Inflammatory macrophage treated with lipopolysaccharide for 1 hour (primary cell): Measurements from ENCODE around the gene ZNF804B.

Experiments
- DNase-seq, 2 donors: peaks; one replicate each; pipeline ENCODE4 v3.0.0-alpha.2; 2020 to 2022

Gene ZNF804B

GRCh38 chr7:89001306-89001705 lies 241.8 kb downstream of the ZNF804B start:
- no peak for DNase-seq

- DNase-seq: peak; percentile 1 to 5
These were observed 243.8 kb downstream of the ZNF804B start for GRCh38 chr7:89002981-89003956.

GRCh38 chr7:89012016-89012415 lies 252.5 kb downstream of the ZNF804B start:
- no peak for DNase-seq

- DNase-seq: peak; percentile 7 to 19
These were observed 258.2 kb downstream of the ZNF804B start for GRCh38 chr7:89017695-89018094.

GRCh38 chr7:89021741-89022140 lies 262.2 kb downstream of the ZNF804B start:
- DNase-seq: no peak

- no peak for DNase-seq
These were observed 263.7 kb downstream of the ZNF804B start for GRCh38 chr7:89023206-89023605.

GRCh38 chr7:89023877-89024276 lies 264.4 kb downstream of the ZNF804B start:
- DNase-seq: peak in 1 of 2 donors; percentile 44

GRCh38 chr7:89027781-89028180 lies 268.3 kb downstream of the ZNF804B start:
- no peak for DNase-seq

GRCh38 chr7:89028319-89028718 lies 268.8 kb downstream of the ZNF804B start:
- no peak for DNase-seq

- DNase-seq: peak in 1 of 2 donors; percentile 15
These were observed 270.4 kb downstream of the ZNF804B start for GRCh38 chr7:89029864-89030263.

GRCh38 chr7:89041240-89041639 lies 281.7 kb downstream of the ZNF804B start:
- DNase-seq: no peak

- no peak for DNase-seq
These were observed 283.4 kb downstream of the ZNF804B start for GRCh38 chr7:89042940-89043339.

GRCh38 chr7:89049043-89049442 lies 289.5 kb downstream of the ZNF804B start:
- DNase-seq: no peak

- no peak for DNase-seq
These were observed 293.6 kb downstream of the ZNF804B start for GRCh38 chr7:89053130-89053529.

GRCh38 chr7:89054361-89054760 lies 294.9 kb downstream of the ZNF804B start:
- DNase-seq: no peak

GRCh38 chr7:89060234-89060633 lies 300.7 kb downstream of the ZNF804B start:
- no peak for DNase-seq

- DNase-seq: no peak
These were observed 305.3 kb downstream of the ZNF804B start for GRCh38 chr7:89064831-89065230.

- DNase-seq: no peak
These were observed 307.5 kb downstream of the ZNF804B start for GRCh38 chr7:89067048-89067447.

- DNase-seq: peak; percentile 3 to 8
These were observed 312.6 kb downstream of the ZNF804B start for GRCh38 chr7:89072081-89072480.

GRCh38 chr7:89073776-89074175 lies 314.3 kb downstream of the ZNF804B start:
- DNase-seq: peak; percentile 47 to 59

GRCh38 chr7:89077992-89078391 lies 318.5 kb downstream of the ZNF804B start:
- DNase-seq: no peak

- DNase-seq: no peak
These were observed 326.1 kb downstream of the ZNF804B start for GRCh38 chr7:89085580-89085979.

- no peak for DNase-seq
These were observed 332.1 kb downstream of the ZNF804B start for GRCh38 chr7:89091550-89091949.

GRCh38 chr7:89094269-89094668 lies 334.8 kb downstream of the ZNF804B start:
- no peak for DNase-seq

GRCh38 chr7:89103564-89103963 lies 344.1 kb downstream of the ZNF804B start:
- no peak for DNase-seq
